HG02678 (cell line): ENCODE data around the gene ENO4.

Source experiments
- ATAC-seq: cut with Tn5 transposase; IDR thresholded peaks from one replicate; pipeline ENCODE4 v1.9.1; 2021; ENCODE audit warnings: mild to moderate bottlenecking, moderate library complexity; ENCODE audit not compliant: unreplicated experiment

Gene ENO4

GRCh38 chr10:116828116-116828515, 21.2 kb upstream of the ENO4 start:
- no peak for ATAC-seq

GRCh38 chr10:116829711-116830110, 19.6 kb upstream of the ENO4 start:
- no peak for ATAC-seq

GRCh38 chr10:116831086-116831485, 18.2 kb upstream of the ENO4 start:
- ATAC-seq = no peak

- no peak for ATAC-seq
Measured at GRCh38 chr10:116831790-116832189, 17.5 kb upstream of the ENO4 start.

- ATAC-seq = no peak
Measured at GRCh38 chr10:116833986-116834985, 15.0 kb upstream of the ENO4 start.

GRCh38 chr10:116835658-116836057, 13.6 kb upstream of the ENO4 start:
- ATAC-seq = no peak

GRCh38 chr10:116836083-116836482, 13.2 kb upstream of the ENO4 start:
- ATAC-seq = no peak

- ATAC-seq = no peak
Measured at GRCh38 chr10:116836902-116837523, 12.3 kb upstream of the ENO4 start.

GRCh38 chr10:116838143-116838725, 11.1 kb upstream of the ENO4 start:
- peak; percentile 69 for ATAC-seq

GRCh38 chr10:116840389-116841075, 8.8 kb upstream of the ENO4 start:
- ATAC-seq = no peak

- ATAC-seq = no peak
Measured at GRCh38 chr10:116845823-116846222, 3.5 kb upstream of the ENO4 start.

GRCh38 chr10:116848032-116848943, 1.0 kb upstream of the ENO4 start:
- ATAC-seq = peak; percentile 70

GRCh38 chr10:116848944-116849247, 403 bp upstream of the ENO4 start:
- ATAC-seq = no peak

- ATAC-seq = no peak
Measured at GRCh38 chr10:116850058-116850611, 836 bp downstream of the ENO4 start.

GRCh38 chr10:116852246-116852645, 2.9 kb downstream of the ENO4 start:
- ATAC-seq = no peak

GRCh38 chr10:116853287-116853686, 4.0 kb downstream of the ENO4 start:
- ATAC-seq = no peak

- no peak for ATAC-seq
Measured at GRCh38 chr10:116853701-116854100, 4.4 kb downstream of the ENO4 start.

GRCh38 chr10:116857156-116857555, 7.9 kb downstream of the ENO4 start:
- ATAC-seq = no peak

- ATAC-seq = no peak
Measured at GRCh38 chr10:116861796-116862195, 12.5 kb downstream of the ENO4 start.

GRCh38 chr10:116864436-116864835, 15.1 kb downstream of the ENO4 start:
- ATAC-seq = no peak
